Measurements from ENCODE around the gene MEF2C. TPM values are rescaled to one million over a fixed set of nuclear protein-coding genes. Genes with fewer than 3 reads are reported as not detected.

The MEF2C gene
- total RNA-seq, 1 donor from 2014 or later: under 0.01 TPM

- H3K4me3 ChIP-seq (ENCODE audit: low read depth, low read length): no peak overlapping the region
- TF ChIP-seq CTCF (IDR thresholded peaks at IDR 0.05; ENCODE audit: insufficient read depth, low read length, severe bottlenecking): no peak
- FAIRE-seq (no peak), DNase-seq (ENCODE audit: low read depth) (no peak)
- no peaks in the 10 kb centered on the region for H3K36me3 ChIP-seq (ENCODE audit: control insufficient read depth, insufficient read depth, low read length)
- no peaks in the 10 kb centered on the region for H3K27me3 ChIP-seq (ENCODE audit: control insufficient read depth, insufficient read depth, low read length)
Observed at GRCh38 chr5:88834499-88834898, 48.5 kb downstream of the MEF2C start.

DNA sequence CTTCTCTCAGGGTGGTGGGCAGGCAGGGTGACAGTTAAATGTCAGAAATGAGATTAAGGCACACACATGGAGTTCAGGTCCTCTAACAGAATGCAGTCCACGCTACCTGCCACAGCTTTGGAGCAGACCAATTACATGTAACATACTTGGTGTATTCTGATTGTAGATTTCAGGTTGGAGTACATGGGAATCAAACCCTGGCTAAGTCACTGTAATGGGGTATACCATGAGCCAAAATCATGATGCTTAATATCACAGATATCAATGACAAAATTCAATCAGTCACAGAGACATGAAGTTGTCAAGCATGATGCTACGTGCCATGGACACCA lies 48.9 kb downstream of the MEF2C start:
- DNase-seq (ENCODE audit: low read depth) (no peak), FAIRE-seq (no peak)
- TF ChIP-seq CTCF (IDR thresholded peaks at IDR 0.05; ENCODE audit: insufficient read depth, low read length, severe bottlenecking): no peak

GRCh38 chr5:88833371-88834130 lies 49.4 kb downstream of the MEF2C start:
- DNase-seq (ENCODE audit: low read depth) (no peak), FAIRE-seq (no peak)
- TF ChIP-seq CTCF (IDR thresholded peaks at IDR 0.05; ENCODE audit: insufficient read depth, low read length, severe bottlenecking): no peak

More for the DNA sequence above, 48.9 kb downstream of the MEF2C start:
- H3K4me3 ChIP-seq (ENCODE audit: low read depth, low read length): no peak overlapping the region
- no peaks in the 10 kb centered on the region for H3K36me3 ChIP-seq (ENCODE audit: control insufficient read depth, insufficient read depth, low read length)
- H3K27me3 ChIP-seq (ENCODE audit: control insufficient read depth, insufficient read depth, low read length): no peaks in the 10 kb centered on the region

GRCh38 chr5:88831816-88832215 lies 51.2 kb downstream of the MEF2C start:
- Histone ChIP-seq H3K27me3 (ENCODE audit: control insufficient read depth, insufficient read depth, low read length) (no peaks in the 10 kb centered on the region), H3K4me3 (ENCODE audit: low read depth, low read length) (no peak overlapping the region), H3K36me3 (ENCODE audit: control insufficient read depth, insufficient read depth, low read length) (no peaks in the 10 kb centered on the region)
- no peak for FAIRE-seq
- no peak for DNase-seq (ENCODE audit: low read depth)
- TF ChIP-seq CTCF (IDR thresholded peaks at IDR 0.05; ENCODE audit: insufficient read depth, low read length, severe bottlenecking): no peak

More at GRCh38 chr5:88833371-88834130, 49.4 kb downstream of the MEF2C start:
- no peaks in the 10 kb centered on the region for H3K36me3 ChIP-seq (ENCODE audit: control insufficient read depth, insufficient read depth, low read length)
- no peak overlapping the region for H3K4me3 ChIP-seq (ENCODE audit: low read depth, low read length)
- H3K27me3 ChIP-seq (ENCODE audit: control insufficient read depth, insufficient read depth, low read length): no peaks in the 10 kb centered on the region

DNA sequence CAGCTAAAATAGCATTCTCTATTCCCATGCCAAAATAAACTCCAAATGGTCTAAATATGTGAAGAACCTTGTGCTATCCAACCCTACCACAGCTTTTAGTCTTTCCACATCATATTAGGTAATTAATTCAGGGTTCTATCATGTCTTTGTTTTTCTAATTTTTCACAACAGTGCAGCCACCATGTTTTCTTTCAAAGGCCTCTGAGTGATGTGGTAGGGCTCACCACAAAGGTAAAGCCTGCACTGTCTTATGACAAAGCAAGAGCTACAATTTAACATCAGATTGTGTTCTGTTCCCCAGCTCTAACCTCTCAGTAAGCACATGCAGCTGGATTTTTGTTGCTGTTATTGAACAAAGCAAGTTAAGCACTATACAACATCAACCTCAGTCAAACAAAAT lies 52.4 kb downstream of the MEF2C start:
- Histone ChIP-seq H3K4me3 (ENCODE audit: low read depth, low read length) (no peak overlapping the region), H3K36me3 (ENCODE audit: control insufficient read depth, insufficient read depth, low read length) (no peaks in the 10 kb centered on the region), H3K27me3 (ENCODE audit: control insufficient read depth, insufficient read depth, low read length) (no peaks in the 10 kb centered on the region)
- DNase-seq (ENCODE audit: low read depth) (no peak), FAIRE-seq (no peak)
- TF ChIP-seq CTCF (IDR thresholded peaks at IDR 0.05; ENCODE audit: insufficient read depth, low read length, severe bottlenecking): no peak

DNA sequence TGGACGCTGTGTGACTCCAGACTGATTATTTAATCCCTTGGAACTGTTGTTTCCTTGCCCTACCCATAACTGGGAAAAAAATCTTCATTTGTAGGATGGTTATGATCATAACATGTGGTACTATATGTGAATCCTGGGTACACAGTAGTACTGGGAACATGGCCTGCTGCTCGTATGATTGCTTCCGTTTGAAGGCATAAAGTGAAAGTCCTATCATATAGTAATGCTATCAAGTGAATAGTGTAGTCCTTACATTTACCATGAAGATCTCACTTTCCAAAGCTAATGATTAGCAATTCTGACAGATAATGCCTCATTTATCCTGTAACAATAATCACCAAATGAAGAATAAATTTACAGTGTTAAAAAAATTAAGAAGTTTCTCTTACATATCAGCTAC lies 53.2 kb downstream of the MEF2C start:
- Histone ChIP-seq H3K36me3 (ENCODE audit: control insufficient read depth, insufficient read depth, low read length) (no peaks in the 10 kb centered on the region), H3K4me3 (ENCODE audit: low read depth, low read length) (no peak overlapping the region), H3K27me3 (ENCODE audit: control insufficient read depth, insufficient read depth, low read length) (no peaks in the 10 kb centered on the region)
- TF ChIP-seq CTCF (IDR thresholded peaks at IDR 0.05; ENCODE audit: insufficient read depth, low read length, severe bottlenecking): no peak
- DNase-seq (ENCODE audit: low read depth) (no peak), FAIRE-seq (no peak)
